Left lung (tissue), 10 donors: ENCODE measurements around the gene C11orf54. TPM values are rescaled to one million over a fixed set of nuclear protein-coding genes. Genes with fewer than 3 reads are reported as not detected.

ENCODE experiments used
- ATAC-seq: fragments of 200-7000 bp; cut with Tn5 transposase; one replicate; pipeline ENCODE4 v1.9.1; 2020; ENCODE audit warnings: moderate library complexity
- DNase-seq, 4 donors: peaks; one replicate each; pipeline ENCODE4 v3.0.0-alpha.2; 2013 to 2020
- H3K27ac ChIP-seq, 2 donors: fragments of 200-600 bp; sonication (generic) in 1 of 2; one replicate each; pipeline versions ENCODE4 v1.5.0 to v1.8.0; 2020 to 2021
- H3K27me3 ChIP-seq, 2 donors: fragments of 200-600 bp; sonication (generic) in 1 of 2; one replicate each; pipeline versions ENCODE4 v1.5.0 to v1.8.0; 2020 to 2021
- H3K36me3 ChIP-seq, 2 donors: fragments of 200-600 bp; sonication (generic) in 1 of 2; one replicate each; pipeline versions ENCODE4 v1.5.0 to v1.8.0; 2020 to 2021
- H3K4me1 ChIP-seq, 2 donors: fragments of 200-600 bp; one replicate each; pipeline ENCODE4 v1.8.0; 2021
- H3K4me3 ChIP-seq, 2 donors: fragments of 200-600 bp; sonication (generic) in 1 of 2; one replicate each; pipeline versions ENCODE4 v1.5.0 to v1.8.0; 2020 to 2021; ENCODE audit warnings: mild to moderate bottlenecking in 1 of 2
- H3K9me3 ChIP-seq, 2 donors: fragments of 200-600 bp; sonication (generic) in 1 of 2; one replicate each; pipeline versions ENCODE4 v1.5.0 to v1.8.0; 2020 to 2021
- CTCF ChIP-seq, 2 donors: fragments of 200-600 bp; sonication (generic) in 1 of 2; IDR thresholded peaks; one replicate each; pipeline versions ENCODE4 v1.5.0 to v1.8.0; 2021; ENCODE audit warnings: antibody characterized with exemption in 2 of 2
- intact Hi-C, 2 donors: fragments of 100-400 bp; cut with DNase I; formaldehyde crosslinking; loops; one replicate each; pipeline versions ENCODE4 v1.11.2 to v1.14.2; 2022
- microRNA-seq, 2 donors: library from miRNA; unstranded; fragments of <30 nt; microRNA quantifications; one replicate each; pipeline ENCODE4, GENCODE V29; 2019
- polyA plus RNA-seq, 6 donors: library from polyadenylated mRNA; unstranded; fragments of 120-200 nt; gene quantifications; one replicate each; pipeline ENCODE4 v1.2.1, GENCODE V29; 2013; ENCODE audit not compliant: insufficient read length in 6 of 6
- total RNA-seq, 2 donors: library from RNA; stranded (reverse); fragmentation: NEBNext Ultra II Directional; extraction: Animal tissue kit (Norgen Biotek cat#: 25700); gene quantifications; one replicate each; pipeline ENCODE4 v1.2.1, GENCODE V29; 2021
- donor health status: DM: no; HTN: yes; CAD: no.
- donor health status: DM: no; HTN: no; CAD: no.

The C11orf54 gene
- total and polyA plus RNA-seq, 8 donors: 21.7 to 73.6 (median 60.4) TPM

GRCh38 chr11:93796441-93797231 lies 55.2 kb downstream of the C11orf54 start:
- Histone ChIP-seq H3K9me3 (no peaks in the 10 kb centered on the region), H3K4me3 (no peak overlapping the region), H3K4me1 (no peaks in the 10 kb centered on the region), H3K27me3 (no peaks in the 10 kb centered on the region), H3K27ac (no peak overlapping the region), H3K36me3 (peaks cover 0 to 99% of the 10 kb centered on the region in 2 donors)
- no peak for TF ChIP-seq CTCF (IDR thresholded peaks at IDR 0.05)
- intact Hi-C loops: loop anchor here in 1 of 2 donors (10.0 kb wide), 1 partner anchor 62 kb away; no protein-coding TSS in a partner anchor
- ATAC-seq (no peak), DNase-seq (no peak)

GRCh38 chr11:93801366-93801765 lies 59.9 kb downstream of the C11orf54 start:
- peaks cover 0 to 99% of the 10 kb centered on the region in 2 donors for H3K36me3 ChIP-seq

GRCh38 chr11:93804879-93805278 lies 63.4 kb downstream of the C11orf54 start:
- TF ChIP-seq CTCF (IDR thresholded peaks at IDR 0.05): no peak
- Histone ChIP-seq H3K4me1 (no peaks in the 10 kb centered on the region), H3K9me3 (no peaks in the 10 kb centered on the region), H3K36me3 (peaks cover 0 to 99% of the 10 kb centered on the region in 2 donors), H3K4me3 (no peak overlapping the region), H3K27me3 (no peaks in the 10 kb centered on the region), H3K27ac (no peak overlapping the region)
- intact Hi-C loops: no loop called here
- no peak for DNase-seq
- ATAC-seq: no peak

More at GRCh38 chr11:93801366-93801765, 59.9 kb downstream of the C11orf54 start:
- TF ChIP-seq CTCF (IDR thresholded peaks at IDR 0.05): no peak
- DNase-seq (no peak), ATAC-seq (no peak)
- H3K9me3 ChIP-seq: no peaks in the 10 kb centered on the region
- no peaks in the 10 kb centered on the region for H3K27me3 ChIP-seq
- intact Hi-C loops: no loop called here
- H3K4me1 ChIP-seq: no peaks in the 10 kb centered on the region
- H3K27ac ChIP-seq: no peak overlapping the region
- no peak overlapping the region for H3K4me3 ChIP-seq

- DNase-seq (no peak), ATAC-seq (no peak)
- no peaks in the 10 kb centered on the region for H3K27me3 ChIP-seq
- H3K9me3 ChIP-seq: no peaks in the 10 kb centered on the region
- H3K4me3 ChIP-seq: no peak overlapping the region
- no peak overlapping the region for H3K27ac ChIP-seq
- H3K4me1 ChIP-seq: no peaks in the 10 kb centered on the region
- TF ChIP-seq CTCF (IDR thresholded peaks at IDR 0.05): no peak
- intact Hi-C loops: no loop called here
- H3K36me3 ChIP-seq: peaks cover 0 to 100% of the 10 kb centered on the region in 2 donors
These were observed 66.5 kb downstream of the C11orf54 start for GRCh38 chr11:93807980-93808379.

- H3K4me1 ChIP-seq: no peaks in the 10 kb centered on the region
- intact Hi-C loops: no loop called here
- DNase-seq: no peak
These were observed 72.5 kb downstream of the C11orf54 start for GRCh38 chr11:93813974-93814373.

More at GRCh38 chr11:93813974-93814373, 72.5 kb downstream of the C11orf54 start:
- no peak for ATAC-seq
- H3K27me3 ChIP-seq: no peaks in the 10 kb centered on the region
- TF ChIP-seq CTCF (IDR thresholded peaks at IDR 0.05): no peak
- H3K9me3 ChIP-seq: no peaks in the 10 kb centered on the region
- H3K4me3 ChIP-seq: no peak overlapping the region
- H3K36me3 ChIP-seq: peaks cover 0 to 75% of the 10 kb centered on the region in 2 donors
- no peak overlapping the region for H3K27ac ChIP-seq

Small RNA genes lying within 50 kb of the gene (microRNA-seq; reads per million reads assigned to microRNA genes)
- gene MIR1304: 3.2 to 4.0 reads per million in 2 donors

Other genes with a start within 250 kb of the C11orf54 start
- gene SMCO4, start 198.3 kb upstream of the C11orf54 start, total RNA-seq: 10 to 100 TPM; 42.7 to 56.0 TPM
- gene SMCO4, start 198.3 kb upstream of the C11orf54 start, polyA plus RNA-seq: 10 to 100 TPM; 14.4 to 20.9 (median 18.1) TPM
- gene CEP295, start 80.0 kb upstream of the C11orf54 start, total RNA-seq: 10 to 100 TPM; 10.5 to 11.3 TPM
- 10 to 100 TPM; 20.5 to 28.0 (median 24.5) TPM for gene CEP295, start 80.0 kb upstream of the C11orf54 start, polyA plus RNA-seq
- gene TAF1D, start 177 bp upstream of the C11orf54 start, total RNA-seq: 100 to 1,000 TPM in 1 of 2 donors, 10 to 100 TPM in 1; 78.9 to 104 TPM
- gene TAF1D, start 177 bp upstream of the C11orf54 start, polyA plus RNA-seq: 100 to 1,000 TPM; 131 to 242 (median 183) TPM
- gene MED17, start 42.6 kb downstream of the C11orf54 start, total RNA-seq: 10 to 100 TPM; 26.3 to 29.4 TPM
- 10 to 100 TPM; 41.3 to 46.0 (median 44.3) TPM for gene MED17, start 42.6 kb downstream of the C11orf54 start, polyA plus RNA-seq
- under 1 TPM; 0.16 to 0.38 TPM for gene VSTM5, start 108.9 kb downstream of the C11orf54 start, total RNA-seq
- 1 to 10 TPM in 1 of 6 donors, under 1 TPM in 5; 0.52 to 1.1 (median 0.74) TPM for gene VSTM5, start 108.9 kb downstream of the C11orf54 start, polyA plus RNA-seq